ENCODE measurements around the gene TENM4. TPM values are rescaled to one million over a fixed set of nuclear protein-coding genes. Genes with fewer than 3 reads are reported as not detected.

The TENM4 gene
- total RNA-seq, 1 donor from 2014 or later = not detected

DNA sequence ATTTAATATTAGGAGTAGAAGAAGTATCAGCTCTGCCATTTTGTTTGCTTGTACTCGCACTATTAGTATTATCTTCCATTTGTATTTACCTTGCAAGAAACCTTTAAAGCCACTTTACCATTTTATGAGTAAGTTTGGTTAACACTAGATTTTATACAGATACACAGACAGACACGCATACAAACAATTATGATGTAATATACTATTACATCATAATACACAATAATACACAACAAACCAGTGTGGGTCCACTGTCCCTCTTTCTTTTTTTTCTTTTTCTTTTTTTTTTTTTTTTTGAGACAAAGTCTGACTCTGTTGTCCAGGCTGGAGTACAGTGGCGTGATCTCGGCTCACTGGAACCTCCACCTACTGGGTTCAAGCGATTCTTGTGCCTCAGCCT, 695.9 kb downstream of the TENM4 start:
- H3K4me1 Mint-ChIP-seq (ENCODE audit: low read depth) = no peaks in the 10 kb centered on the region
- intact Hi-C loops (cut with micrococcal nuclease) = no loop called here

GRCh38 chr11:78744202-78744601, 696.6 kb downstream of the TENM4 start:
- Mint-ChIP-seq H3K27ac (no peak overlapping the region), H3K4me3 (ENCODE audit: low read depth) (no peak overlapping the region), H3K4me1 (ENCODE audit: low read depth) (no peaks in the 10 kb centered on the region), H3K27me3 (ENCODE audit: low read depth) (peaks cover 4% of the 10 kb centered on the region), H3K9me3 (no peaks in the 10 kb centered on the region), H3K36me3 (ENCODE audit: low read depth) (no peaks in the 10 kb centered on the region)
- intact Hi-C loops (cut with micrococcal nuclease) = no loop called here
- DNase-seq (ENCODE audit: low spot score) = no peak

More for the DNA sequence above, 695.9 kb downstream of the TENM4 start:
- no peak for DNase-seq (ENCODE audit: low spot score)
- no peaks in the 10 kb centered on the region for H3K27me3 Mint-ChIP-seq (ENCODE audit: low read depth)
- no peak overlapping the region for H3K27ac Mint-ChIP-seq
- no peak overlapping the region for H3K4me3 Mint-ChIP-seq (ENCODE audit: low read depth)
- H3K9me3 Mint-ChIP-seq = no peaks in the 10 kb centered on the region
- H3K36me3 Mint-ChIP-seq (ENCODE audit: low read depth) = no peaks in the 10 kb centered on the region

DNA sequence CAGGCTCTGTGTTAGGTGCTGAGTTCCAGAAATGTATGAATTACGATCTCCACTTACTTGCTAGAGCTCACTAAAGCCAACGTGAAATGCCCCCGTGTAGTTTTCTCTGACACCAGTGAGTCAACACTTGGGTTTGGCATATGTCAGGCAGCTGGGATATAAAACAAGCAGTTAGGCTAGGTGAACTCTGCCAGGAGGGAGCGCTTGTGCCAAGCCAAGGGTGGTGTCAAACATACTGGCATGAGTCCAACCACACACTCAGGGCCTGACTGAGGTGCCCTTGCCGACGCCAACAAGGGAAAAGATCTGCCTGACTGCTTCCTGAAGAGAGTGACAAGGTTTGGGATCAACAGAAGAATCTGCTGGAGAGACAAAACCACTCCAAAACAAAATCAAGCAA, 698.4 kb downstream of the TENM4 start:
- H3K27me3 Mint-ChIP-seq (ENCODE audit: low read depth) = peaks cover 7% of the 10 kb centered on the region
- H3K36me3 Mint-ChIP-seq (ENCODE audit: low read depth) = no peaks in the 10 kb centered on the region
- no peak overlapping the region for H3K27ac Mint-ChIP-seq
- H3K4me3 Mint-ChIP-seq (ENCODE audit: low read depth) = no peak overlapping the region
- H3K4me1 Mint-ChIP-seq (ENCODE audit: low read depth) = no peaks in the 10 kb centered on the region
- intact Hi-C loops (cut with micrococcal nuclease) = no loop called here
- H3K9me3 Mint-ChIP-seq = no peaks in the 10 kb centered on the region
- no peak for DNase-seq (ENCODE audit: low spot score)

GRCh38 chr11:78741741-78742140, 699.1 kb downstream of the TENM4 start:
- H3K27ac Mint-ChIP-seq = no peak overlapping the region
- H3K4me3 Mint-ChIP-seq (ENCODE audit: low read depth) = no peak overlapping the region
- intact Hi-C loops (cut with micrococcal nuclease) = no loop called here
- H3K9me3 Mint-ChIP-seq = no peaks in the 10 kb centered on the region
- no peak for DNase-seq (ENCODE audit: low spot score)
- no peaks in the 10 kb centered on the region for H3K4me1 Mint-ChIP-seq (ENCODE audit: low read depth)
- H3K27me3 Mint-ChIP-seq (ENCODE audit: low read depth) = peaks cover 8% of the 10 kb centered on the region
- H3K36me3 Mint-ChIP-seq (ENCODE audit: low read depth) = no peaks in the 10 kb centered on the region

DNA sequence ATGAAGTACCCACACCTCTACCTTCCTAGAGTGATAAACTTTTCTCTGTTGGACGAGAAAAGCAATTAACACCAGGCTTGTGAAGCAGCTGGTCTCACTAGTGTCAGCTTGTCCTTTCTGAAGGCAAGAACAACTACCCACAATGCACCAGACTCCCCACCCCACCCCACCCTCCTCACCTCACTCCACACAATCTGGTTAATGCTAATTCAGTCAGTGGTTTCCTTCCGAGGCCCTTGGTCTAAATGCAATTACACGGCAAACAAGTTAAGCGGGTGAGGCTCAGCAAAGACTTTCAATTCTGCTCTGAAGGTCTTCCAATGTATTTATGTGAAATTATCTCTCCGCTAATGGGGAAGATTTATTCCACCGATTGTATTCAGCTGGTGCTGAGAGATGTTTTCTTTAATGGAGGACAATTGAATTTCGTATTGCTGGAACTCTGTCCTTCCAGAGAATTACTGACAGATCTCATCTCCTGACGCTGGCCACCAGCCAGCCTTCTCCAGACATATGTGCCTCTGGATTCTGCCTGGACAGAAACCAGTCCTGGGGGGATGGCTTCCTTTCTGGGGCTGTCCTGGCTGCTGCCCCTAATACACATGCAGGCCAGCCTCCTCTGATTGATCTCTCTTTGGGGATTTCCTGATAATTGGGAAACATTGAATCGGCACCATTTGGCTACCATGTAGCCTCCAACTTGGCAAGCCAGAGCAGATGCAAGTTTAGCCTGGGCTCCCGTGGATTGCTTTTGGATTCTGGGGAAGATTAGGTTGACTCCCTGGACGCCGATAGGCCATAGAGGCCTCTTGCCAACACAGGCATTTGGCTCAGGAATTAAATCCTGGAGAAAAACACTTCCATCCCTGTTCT, 700.4 kb downstream of the TENM4 start:
- intact Hi-C loops (cut with micrococcal nuclease) = no loop called here
- no peak for DNase-seq (ENCODE audit: low spot score)
- H3K36me3 Mint-ChIP-seq (ENCODE audit: low read depth) = no peaks in the 10 kb centered on the region

DNA sequence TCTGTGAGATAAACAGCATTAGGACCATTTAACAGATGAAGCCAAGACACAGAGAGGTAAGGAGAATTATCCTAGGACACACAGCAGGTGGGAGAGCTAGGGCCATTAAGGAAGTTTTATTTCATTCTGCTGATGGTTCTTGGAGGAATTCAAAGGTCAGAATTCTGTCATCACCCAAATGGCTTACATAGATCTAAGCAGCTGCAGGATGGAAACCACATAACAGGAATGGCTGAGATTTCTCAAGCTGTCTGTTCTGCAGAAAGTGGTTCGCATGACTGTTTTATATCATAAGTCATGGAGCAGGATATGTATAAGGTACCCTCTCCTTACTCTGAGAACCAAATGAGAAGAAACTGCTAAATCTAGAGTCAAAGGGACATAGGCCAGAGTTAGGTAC, 702.9 kb downstream of the TENM4 start:
- Mint-ChIP-seq H3K27me3 (ENCODE audit: low read depth) (peaks cover 15% of the 10 kb centered on the region), H3K4me1 (ENCODE audit: low read depth) (no peaks in the 10 kb centered on the region), H3K9me3 (no peaks in the 10 kb centered on the region), H3K27ac (no peak overlapping the region), H3K4me3 (ENCODE audit: low read depth) (no peak overlapping the region), H3K36me3 (ENCODE audit: low read depth) (no peaks in the 10 kb centered on the region)
- intact Hi-C loops (cut with micrococcal nuclease) = no loop called here
- DNase-seq (ENCODE audit: low spot score) = no peak

More for the DNA sequence above, 700.4 kb downstream of the TENM4 start:
- Mint-ChIP-seq H3K9me3 (no peaks in the 10 kb centered on the region), H3K4me1 (ENCODE audit: low read depth) (no peaks in the 10 kb centered on the region), H3K27me3 (ENCODE audit: low read depth) (peaks cover 13% of the 10 kb centered on the region), H3K27ac (no peak overlapping the region), H3K4me3 (ENCODE audit: low read depth) (no peak overlapping the region)

GRCh38 chr11:78737301-78737700, 703.5 kb downstream of the TENM4 start:
- H3K9me3 Mint-ChIP-seq = no peaks in the 10 kb centered on the region
- H3K36me3 Mint-ChIP-seq (ENCODE audit: low read depth) = no peaks in the 10 kb centered on the region
- intact Hi-C loops (cut with micrococcal nuclease) = no loop called here
- H3K4me1 Mint-ChIP-seq (ENCODE audit: low read depth) = no peaks in the 10 kb centered on the region
- peaks cover 15% of the 10 kb centered on the region for H3K27me3 Mint-ChIP-seq (ENCODE audit: low read depth)
- H3K4me3 Mint-ChIP-seq (ENCODE audit: low read depth) = no peak overlapping the region
- no peak overlapping the region for H3K27ac Mint-ChIP-seq
- DNase-seq (ENCODE audit: low spot score) = no peak

DNA sequence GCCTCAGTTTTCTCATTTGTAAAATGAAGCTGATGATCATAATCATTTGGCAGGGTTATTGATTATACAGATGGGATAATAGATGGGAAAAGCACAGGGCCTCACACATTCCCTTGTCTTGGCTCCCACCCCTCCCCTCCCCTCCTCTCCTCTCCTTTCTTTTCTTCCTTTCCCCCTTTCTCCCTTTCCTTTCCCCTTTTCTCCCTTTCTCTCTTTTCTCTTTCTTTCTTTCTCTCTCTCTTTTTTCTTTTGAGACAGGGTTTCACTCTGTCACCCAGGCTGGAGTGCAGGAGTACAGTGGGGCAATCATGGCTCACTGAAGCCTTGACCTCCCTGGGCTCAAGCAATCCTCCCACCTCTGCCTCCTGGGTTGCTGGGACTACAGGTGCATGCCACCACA, 705.1 kb downstream of the TENM4 start:
- intact Hi-C loops (cut with micrococcal nuclease) = no loop called here
- DNase-seq (ENCODE audit: low spot score) = no peak
- Mint-ChIP-seq H3K4me3 (ENCODE audit: low read depth) (no peak overlapping the region), H3K36me3 (ENCODE audit: low read depth) (no peaks in the 10 kb centered on the region), H3K27me3 (ENCODE audit: low read depth) (peaks cover 15% of the 10 kb centered on the region), H3K27ac (no peak overlapping the region), H3K4me1 (ENCODE audit: low read depth) (no peaks in the 10 kb centered on the region), H3K9me3 (no peaks in the 10 kb centered on the region)

DNA sequence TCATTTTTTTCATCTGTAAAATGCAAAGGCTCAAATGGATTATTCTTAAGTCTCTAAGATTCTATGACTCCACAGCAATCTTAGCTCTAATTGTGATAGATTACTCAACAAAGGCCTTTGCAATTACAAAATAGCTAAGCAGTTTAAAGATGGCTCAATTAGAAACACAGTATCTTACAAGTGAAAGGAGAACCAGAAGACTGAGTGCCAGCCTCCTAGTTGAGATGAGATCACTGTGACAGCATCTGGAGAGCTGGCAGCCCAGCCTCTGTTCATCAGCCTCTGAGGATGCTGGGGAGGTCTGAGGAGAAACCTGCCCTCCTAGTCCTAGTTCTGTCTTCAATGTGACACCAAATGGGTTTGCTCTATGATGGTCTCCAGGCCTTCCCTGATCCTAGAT, 707.8 kb downstream of the TENM4 start:
- no peak for DNase-seq (ENCODE audit: low spot score)
- Mint-ChIP-seq H3K27me3 (ENCODE audit: low read depth) (peaks cover 14% of the 10 kb centered on the region), H3K36me3 (ENCODE audit: low read depth) (no peaks in the 10 kb centered on the region), H3K4me3 (ENCODE audit: low read depth) (no peak overlapping the region), H3K9me3 (no peaks in the 10 kb centered on the region), H3K4me1 (ENCODE audit: low read depth) (no peaks in the 10 kb centered on the region), H3K27ac (no peak overlapping the region)
- intact Hi-C loops (cut with micrococcal nuclease) = no loop called here

DNA sequence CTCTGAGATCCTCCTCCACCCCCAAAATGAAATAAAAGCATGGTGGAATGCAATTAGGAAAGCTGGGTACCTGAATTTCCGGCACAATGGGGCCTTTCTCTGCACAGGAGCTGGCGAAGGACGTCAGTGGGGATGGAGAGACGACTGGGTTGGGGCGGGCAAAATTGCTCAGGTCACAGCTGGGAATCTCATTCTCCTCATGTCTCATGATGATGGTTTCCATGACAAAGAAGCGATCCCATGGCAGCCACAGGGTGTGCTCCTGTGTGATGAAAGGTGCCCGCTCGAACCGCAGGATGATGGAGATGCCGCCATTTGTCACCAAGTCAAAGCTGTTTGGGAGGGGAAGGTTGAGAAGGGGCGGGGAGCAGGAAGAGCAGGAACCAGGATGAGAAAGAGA, 708.6 kb downstream of the TENM4 start:
- DNase-seq (ENCODE audit: low spot score) = no peak
- Mint-ChIP-seq H3K27ac (no peak overlapping the region), H3K4me1 (ENCODE audit: low read depth) (no peaks in the 10 kb centered on the region), H3K27me3 (ENCODE audit: low read depth) (peaks cover 14% of the 10 kb centered on the region), H3K4me3 (ENCODE audit: low read depth) (no peak overlapping the region), H3K9me3 (no peaks in the 10 kb centered on the region), H3K36me3 (ENCODE audit: low read depth) (no peaks in the 10 kb centered on the region)
- intact Hi-C loops (cut with micrococcal nuclease) = no loop called here

DNA sequence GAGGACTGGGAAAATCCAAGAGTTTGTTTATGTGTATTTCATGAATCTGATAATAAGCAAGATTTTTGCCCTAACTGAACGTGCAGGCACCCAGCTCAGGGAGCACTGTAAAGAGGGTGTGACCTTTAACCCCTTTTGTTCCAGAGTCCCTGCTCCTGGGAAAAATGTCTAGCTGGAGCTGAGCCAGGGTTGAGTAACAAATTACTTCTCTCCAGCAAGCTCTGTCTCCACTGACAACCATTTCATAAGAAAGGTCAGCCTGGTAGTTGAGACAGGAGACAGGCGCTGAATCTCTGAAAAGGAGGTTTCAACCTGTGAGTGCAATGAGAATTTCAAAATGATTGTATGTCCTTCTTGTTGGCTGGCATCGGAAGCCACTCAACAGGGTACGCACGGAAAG, 709.8 kb downstream of the TENM4 start:
- intact Hi-C loops (cut with micrococcal nuclease) = no loop called here
- Mint-ChIP-seq H3K9me3 (no peaks in the 10 kb centered on the region), H3K36me3 (ENCODE audit: low read depth) (no peaks in the 10 kb centered on the region), H3K4me3 (ENCODE audit: low read depth) (no peak overlapping the region), H3K27ac (no peak overlapping the region), H3K27me3 (ENCODE audit: low read depth) (peaks cover 9% of the 10 kb centered on the region), H3K4me1 (ENCODE audit: low read depth) (no peaks in the 10 kb centered on the region)
- no peak for DNase-seq (ENCODE audit: low spot score)

- Mint-ChIP-seq H3K27ac (no peak overlapping the region), H3K27me3 (ENCODE audit: low read depth) (peaks cover 8% of the 10 kb centered on the region), H3K9me3 (no peaks in the 10 kb centered on the region), H3K4me3 (ENCODE audit: low read depth) (no peak overlapping the region), H3K4me1 (ENCODE audit: low read depth) (no peaks in the 10 kb centered on the region), H3K36me3 (ENCODE audit: low read depth) (no peaks in the 10 kb centered on the region)
- intact Hi-C loops (cut with micrococcal nuclease) = no loop called here
- no peak for DNase-seq (ENCODE audit: low spot score)
These were observed 710.5 kb downstream of the TENM4 start for GRCh38 chr11:78730267-78730824.

- H3K4me1 Mint-ChIP-seq (ENCODE audit: low read depth) = peaks cover 2% of the 10 kb centered on the region
- peaks cover 7% of the 10 kb centered on the region for H3K27me3 Mint-ChIP-seq (ENCODE audit: low read depth)
- H3K36me3 Mint-ChIP-seq (ENCODE audit: low read depth) = no peaks in the 10 kb centered on the region
- H3K4me3 Mint-ChIP-seq (ENCODE audit: low read depth) = no peak overlapping the region
- H3K9me3 Mint-ChIP-seq = no peaks in the 10 kb centered on the region
- intact Hi-C loops (cut with micrococcal nuclease) = no loop called here
- no peak for DNase-seq (ENCODE audit: low spot score)
- no peak overlapping the region for H3K27ac Mint-ChIP-seq
These were observed 713.0 kb downstream of the TENM4 start for GRCh38 chr11:78727816-78728215.

Measured in activated T-helper 2 cell treated with anti-CD3 and anti-CD28 coated beads, Interferon-gamma antibody, Interleukin-2, Interleukin-4, amounts not matched to agents 10 μg/mL and 5 μg/mL and 100 μg/mL, durations not matched to agents 14 hours and 24 hours and 36 hours (primary cell).